ENCODE results near the gene DNAAF3.
A peak's percentile ranks its signal among the peaks of the same experiment; 100 is the strongest.
"Not testable (repeated sequence)": the region's sequence is repeated elsewhere in the genome, so short reads cannot be mapped to it uniquely, and the experiment has no call there.

DNAAF3 gene

DNA sequence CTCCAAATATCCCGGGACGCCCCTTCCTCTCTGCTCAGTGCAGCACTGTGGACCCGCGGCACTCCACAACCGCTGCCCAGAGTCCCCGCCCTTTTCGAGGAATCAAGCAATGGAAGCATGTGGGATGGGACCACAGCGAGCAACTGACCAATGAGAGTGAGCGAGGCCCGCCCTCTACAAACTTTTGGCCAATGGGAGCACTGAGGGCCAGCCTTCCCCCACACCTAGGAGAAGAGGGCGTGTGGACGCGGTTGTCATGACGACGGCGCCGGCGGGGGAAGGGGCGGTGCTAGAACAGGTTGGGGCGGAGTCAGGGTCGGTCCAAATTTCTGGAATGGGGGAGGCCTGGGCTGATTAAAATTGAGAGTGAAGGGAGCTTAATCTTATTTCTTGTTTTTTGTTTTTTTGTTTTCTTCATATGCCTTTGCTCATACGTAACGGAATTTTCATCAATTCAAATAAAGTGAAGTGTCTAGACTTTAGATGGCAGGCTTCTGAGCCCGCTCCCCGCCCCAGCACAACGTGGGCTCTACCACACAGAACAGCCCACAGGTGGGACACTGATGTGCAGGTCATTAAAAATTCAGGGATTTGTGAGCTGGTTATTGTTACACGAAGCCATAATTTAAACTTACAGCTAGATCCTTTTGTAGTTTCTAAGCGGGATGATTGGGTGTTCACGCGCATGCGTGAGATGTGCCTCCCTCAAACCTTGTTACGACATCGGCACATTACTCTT is at the start of gene DNAAF3:
Gene DNAAF3 (minus strand): TSS at position 84 of the 739 bp plus-strand sequence. CDS start 200 bp downstream, outside the sequence.
- peak; percentile 52 for DNase-seq

DNA sequence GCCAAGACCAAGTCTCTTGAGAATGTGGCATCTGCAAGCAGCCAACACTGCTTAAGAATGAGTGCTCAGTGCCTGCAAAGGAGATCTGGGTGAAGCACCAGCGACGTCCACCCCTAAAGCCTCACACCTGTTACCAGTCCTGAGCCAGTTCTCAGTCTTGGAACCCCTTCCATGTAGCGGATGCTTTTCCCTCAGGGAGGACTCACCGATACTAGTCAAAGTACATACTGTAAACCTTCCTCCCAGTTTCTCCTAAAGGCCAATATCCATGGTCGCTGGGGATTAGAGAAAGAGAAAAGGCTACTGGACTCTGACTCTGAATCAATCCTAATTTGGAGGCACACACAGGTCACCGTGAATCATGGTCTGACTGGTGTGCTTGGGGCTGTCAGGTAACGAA is 47.1 kb upstream of the DNAAF3 start:
- no peak for DNase-seq

DNA sequence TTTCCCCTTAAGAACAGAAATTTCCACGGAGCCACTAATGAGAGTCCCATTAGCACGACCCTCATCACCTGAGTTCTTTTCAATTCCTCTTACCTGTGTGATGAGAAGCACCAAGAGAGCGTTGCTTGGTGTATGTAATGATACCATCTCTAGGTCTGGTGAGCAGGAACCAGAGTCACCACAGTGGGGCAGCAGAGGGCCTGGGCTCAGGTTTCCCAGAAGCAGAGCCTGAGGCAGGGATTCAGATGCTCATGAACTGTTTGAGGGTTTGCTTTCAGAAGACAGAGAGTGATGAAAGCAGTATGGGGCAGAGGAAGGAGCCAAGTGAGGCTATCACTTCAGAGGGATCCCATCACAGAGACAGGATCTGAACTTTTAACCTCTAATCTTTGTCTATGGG is 46.0 kb upstream of the DNAAF3 start:
- peak; percentile 52 for DNase-seq

DNA sequence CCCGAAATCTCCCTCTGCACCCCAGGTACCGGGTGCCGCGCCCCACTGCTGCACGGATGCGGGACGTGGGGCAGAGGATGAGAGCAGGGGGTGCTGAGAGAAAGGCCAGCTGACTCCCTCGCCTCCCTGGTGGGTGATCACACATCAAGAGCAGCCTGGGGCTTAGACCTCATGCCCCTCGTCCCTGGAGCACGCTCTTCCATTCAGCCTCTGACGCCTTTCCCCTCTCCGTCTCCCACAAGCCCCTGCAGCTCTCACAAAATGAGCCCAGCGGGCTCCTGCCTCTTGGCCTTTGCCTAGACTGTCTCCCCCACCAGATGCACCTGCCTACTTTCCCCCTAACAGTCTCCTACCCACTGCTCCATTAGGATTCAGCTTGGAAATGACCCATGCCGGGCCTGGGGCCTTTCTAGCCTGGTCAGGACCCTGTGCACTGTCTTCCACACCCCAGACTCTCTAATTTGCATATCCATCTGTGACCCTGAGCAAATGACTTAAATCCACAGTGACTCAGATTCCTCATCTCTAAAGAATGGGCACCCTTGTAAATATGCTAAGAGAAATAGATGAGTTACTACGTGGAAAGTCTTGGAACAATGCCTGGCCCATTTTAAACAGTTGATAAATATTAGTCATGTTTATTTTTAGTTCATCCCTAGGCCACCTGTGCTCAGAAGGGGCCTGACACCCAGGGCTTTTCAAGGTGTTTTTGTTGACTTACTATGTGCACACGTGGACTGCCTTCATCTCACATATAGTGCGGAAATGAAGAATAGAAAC is 43.5 kb upstream of the DNAAF3 start:
- no peak for DNase-seq

DNA sequence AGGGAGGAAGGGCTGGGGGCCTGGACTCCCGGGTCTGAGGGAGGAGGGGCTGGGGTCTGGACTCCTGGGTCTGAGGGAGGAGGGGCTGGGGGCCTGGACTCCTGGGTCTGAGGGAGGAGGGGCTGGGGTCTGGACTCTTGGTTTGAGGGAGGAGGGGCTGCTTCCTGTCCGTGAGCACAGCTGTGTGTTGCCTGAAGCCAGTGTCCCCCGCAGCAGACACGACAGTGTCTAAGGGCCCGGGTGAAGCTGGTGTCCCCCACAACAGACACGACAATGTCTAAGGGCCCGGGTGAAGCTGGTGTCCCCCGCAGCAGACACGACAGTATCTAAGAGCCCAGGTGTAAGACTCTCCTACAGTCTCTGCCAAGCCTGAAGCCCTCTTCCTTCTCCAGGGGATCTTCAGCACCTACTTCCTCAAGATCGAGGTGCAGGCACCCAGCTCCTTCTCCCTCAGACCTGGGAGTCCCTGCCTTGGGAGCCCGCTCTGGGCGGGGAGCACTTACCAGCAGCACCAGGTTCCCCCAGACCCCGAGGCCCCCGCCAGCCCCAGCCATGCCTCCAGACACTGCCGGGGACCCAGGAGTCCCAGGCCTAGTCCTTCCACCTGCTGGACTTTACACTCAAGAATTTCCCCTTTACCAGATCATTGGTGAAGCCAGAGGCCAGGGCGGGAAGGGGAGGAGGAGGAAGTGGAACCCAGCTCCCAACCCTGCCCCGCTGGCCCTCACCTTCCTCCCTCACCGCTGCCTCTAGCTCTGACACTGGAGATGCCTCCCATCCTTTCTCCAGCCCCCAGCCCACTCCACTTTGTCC is 42.7 kb upstream of the DNAAF3 start, which contains the start of gene PTPRH:
Gene PTPRH (minus strand): TSS at position 622 of the 813 bp plus-strand sequence. CDS start 68 bp downstream, at position 554.
- DNase-seq = no peak

DNA sequence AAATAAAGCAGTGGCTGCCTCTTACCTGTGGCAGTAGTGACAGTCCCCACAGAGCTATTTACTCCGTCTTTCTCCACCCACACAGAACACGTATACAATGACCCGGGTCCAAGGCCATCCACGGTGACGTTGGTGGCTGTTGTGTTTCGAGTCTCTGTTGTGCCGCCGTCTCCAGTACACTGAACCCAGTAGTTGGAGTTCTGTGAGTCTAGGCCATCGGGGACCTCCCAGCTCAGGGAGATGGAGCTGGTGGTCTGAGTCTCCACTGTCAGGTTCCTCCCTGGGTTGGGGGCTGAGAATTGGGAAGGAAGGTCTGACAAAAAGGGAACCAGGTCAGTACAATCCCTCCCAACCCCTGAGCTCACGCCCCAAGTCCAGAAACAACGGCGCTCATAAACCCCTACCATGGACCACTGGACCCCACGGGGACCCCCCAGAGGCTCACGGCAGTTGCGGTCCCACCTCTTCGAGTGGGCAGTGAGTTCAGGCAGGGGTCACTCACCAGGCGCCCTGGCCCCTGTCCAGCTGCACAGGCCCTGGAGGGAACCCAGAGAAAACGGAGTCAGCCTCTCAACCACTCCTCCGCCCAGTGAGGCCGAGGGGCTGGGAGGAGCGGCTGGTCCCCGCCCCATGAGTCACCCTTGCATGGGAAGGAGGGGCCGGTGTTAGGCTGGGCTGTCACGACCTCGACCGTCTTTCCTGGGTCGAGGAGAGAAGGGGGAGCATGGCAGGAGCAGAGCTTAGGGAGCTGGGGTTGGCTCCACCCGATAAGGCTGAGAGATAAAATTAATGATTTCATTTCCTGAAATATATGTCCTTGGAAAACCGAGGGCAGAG is 40.5 kb upstream of the DNAAF3 start:
- peak; percentile 53 for DNase-seq

DNA sequence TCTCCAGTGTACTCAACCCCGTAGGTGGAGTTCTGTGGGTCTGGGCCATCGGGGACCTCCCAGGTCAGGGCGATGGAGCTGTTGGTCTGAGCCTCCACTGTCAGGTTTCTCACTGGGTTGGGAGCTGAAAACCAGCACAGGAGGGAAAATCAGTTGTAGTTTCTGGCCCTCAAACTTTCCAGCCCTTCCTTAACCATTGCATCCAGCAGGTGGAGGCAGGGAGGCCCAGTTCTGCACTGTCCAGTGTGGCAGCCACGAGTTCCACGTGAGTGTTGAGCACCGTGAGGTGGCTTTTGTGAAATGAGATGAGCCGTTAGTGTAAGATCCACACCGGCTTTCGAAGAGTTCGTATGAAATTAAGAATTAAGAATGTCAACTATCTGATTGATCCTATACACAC is 35.8 kb upstream of the DNAAF3 start:
- not testable (repeated sequence) for DNase-seq

DNA sequence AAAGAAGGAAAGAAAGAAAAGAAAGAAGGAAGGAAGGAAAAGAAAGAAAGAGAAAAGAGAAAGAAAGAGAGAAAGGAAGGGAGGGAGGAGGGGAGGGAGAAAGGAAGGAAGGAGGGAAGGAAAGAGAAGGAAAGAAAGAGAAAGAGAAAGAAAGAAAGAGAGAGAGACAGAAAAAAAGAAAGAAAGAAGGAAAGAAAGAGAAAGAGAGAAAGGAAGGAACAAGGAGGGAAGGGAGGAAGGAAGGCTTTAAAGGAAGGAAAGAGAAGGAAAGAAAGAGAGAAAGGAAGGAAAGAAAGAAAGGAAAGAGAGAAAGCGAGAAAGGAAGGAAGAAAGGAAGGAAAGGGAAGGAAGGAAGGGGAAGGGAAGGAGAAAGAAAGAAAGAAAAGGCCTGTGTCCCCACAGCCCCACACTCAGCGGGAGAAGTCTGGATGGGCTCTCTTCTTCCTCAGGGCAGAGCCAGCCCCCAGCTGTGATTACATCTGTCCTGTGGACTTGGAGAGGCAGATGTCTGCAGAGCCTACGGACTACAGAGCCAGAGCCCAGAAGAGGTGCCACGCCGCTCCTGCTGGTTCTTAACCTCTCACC is 33.3 kb upstream of the DNAAF3 start:
- DNase-seq = no peak

DNA sequence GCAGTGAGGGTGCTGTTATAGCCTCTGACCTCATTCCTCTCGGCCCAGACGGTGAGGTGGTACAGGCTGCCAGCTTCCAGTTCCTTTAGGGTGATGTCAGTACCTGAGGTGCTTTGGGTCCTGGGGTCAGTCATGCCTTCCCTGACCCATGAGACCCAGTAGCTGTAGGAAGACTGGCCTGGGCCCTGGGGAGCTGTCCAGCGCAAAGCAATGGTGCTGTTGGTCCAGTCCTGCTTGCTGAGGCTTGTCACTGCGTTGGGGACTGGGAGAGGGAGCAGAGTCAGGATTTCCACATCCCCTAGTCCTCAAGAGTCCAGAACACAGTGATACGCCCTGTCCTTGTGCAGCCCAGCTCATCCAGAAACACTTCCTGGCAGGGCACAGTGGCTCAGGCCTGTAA is 32.2 kb upstream of the DNAAF3 start:
- no peak for DNase-seq

DNA sequence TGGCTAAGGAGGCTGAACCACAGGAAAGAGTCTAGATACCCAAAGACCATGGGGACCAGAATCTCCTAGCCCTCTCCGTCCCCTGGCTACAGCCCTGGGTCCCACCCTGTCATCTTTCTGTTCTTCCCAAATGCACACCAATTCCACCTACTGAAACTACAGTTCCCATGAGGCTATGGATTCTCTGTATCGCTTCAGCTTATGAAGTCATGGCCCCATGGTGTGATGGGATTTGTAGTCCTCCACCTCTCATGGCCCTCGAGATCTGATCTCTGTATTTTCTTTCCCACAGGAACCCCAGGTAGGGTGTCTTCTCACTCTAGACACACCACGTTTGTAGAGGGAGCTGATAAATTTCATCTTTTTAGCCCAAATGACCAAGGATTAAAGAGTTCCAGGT is 31.1 kb upstream of the DNAAF3 start:
- DNase-seq = no peak

DNA sequence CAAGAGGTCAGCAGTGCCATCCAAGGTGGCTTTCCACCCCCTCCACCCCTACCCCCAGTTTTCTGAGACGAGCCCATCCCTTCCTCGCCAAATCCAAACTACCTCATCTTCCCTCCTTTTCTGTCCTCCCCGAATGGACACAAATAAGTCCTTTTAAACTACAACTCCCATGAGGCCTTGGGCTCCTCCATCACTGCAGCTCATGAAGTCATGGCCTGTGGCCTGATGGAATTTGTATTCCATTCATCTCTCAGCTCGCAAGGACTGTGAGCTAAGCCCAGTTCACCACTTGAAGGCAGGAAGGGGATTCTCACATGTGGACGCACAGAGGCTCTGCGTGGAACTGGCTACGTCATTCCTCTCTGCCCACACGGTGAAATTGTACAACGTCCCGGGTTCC is 30.4 kb upstream of the DNAAF3 start:
- DNase-seq = no peak

DNA sequence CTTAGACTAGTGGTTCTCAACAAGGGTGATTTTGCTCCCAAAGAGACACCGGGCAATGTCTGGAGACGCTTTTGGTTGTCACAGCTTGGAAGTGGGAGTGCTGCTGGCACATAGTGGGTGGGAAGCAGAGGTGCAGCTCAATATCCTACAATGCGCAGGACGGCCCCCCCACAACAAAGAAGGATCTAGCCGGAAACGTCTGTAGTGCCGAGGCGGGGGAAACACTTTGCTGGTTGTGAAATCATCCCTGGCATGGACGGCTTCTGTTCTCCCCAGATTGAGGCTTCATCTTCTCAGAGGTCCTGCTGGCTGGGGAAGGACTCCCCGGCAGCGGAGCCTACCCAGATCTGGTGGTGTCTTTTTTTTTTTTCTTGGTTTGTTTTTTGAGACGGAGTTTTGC is 27.1 kb upstream of the DNAAF3 start:
- DNase-seq = no peak

DNA sequence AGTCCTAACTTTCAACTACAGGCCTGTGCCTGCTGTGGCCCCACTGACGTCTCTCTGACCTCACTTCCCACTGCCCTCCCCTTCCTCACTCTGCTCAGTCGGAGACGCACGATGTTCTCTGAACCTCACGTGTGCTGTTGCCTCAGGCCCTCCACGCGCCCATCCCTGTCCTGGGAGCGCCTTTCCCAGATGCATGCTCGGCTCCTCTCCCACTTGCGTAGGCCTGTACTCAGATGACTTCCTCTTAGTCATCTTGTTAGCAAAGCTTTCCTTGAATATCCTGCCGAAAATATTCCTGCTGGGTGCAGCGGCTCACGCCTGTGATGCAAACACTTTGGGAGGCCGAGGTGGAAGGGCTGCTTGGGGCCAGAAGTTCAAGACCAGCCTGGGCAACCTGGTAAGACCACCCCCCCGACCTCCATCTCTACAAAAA is 23.0 kb upstream of the DNAAF3 start:
- DNase-seq = no peak

DNA sequence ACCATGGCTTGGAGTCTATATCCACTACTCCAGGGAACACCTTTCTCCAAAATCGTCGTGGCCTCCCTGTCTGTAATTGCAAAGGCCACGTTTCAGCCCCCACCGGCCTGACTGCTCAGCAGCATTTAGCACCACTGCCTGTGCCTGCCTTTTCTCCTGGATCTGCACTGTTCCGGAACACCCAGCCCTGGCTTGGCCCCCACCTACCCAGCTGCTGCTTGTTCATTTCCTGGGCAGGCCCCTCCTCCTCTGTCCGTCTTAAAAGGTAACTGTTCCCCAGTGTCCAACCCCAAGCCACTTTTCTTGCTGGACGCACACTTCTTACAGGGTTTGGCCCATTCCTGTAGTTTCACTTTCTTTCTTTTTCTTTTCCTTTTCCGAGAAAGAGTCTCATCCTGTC is 22.2 kb upstream of the DNAAF3 start:
- no peak for DNase-seq

DNA sequence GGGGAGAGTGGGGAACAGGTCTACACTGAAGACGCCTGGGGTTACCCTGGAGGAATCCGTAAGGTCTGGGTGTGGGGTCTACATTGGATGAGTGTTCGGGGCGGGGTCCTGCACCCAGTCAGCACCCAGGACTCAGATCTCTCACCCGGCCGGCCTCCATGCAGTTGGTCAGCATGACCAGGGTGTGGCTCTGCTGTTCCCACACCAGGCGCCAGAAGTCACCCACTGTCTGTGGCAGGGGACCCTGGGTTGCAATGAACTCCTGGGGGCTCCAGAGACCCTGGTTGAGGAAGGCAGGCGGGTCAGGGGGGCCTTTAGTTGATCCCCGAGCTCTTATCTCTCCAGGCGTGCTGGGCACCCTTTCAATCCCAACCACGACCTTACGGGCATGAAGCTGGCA is 19.7 kb upstream of the DNAAF3 start:
- DNase-seq = no peak

DNA sequence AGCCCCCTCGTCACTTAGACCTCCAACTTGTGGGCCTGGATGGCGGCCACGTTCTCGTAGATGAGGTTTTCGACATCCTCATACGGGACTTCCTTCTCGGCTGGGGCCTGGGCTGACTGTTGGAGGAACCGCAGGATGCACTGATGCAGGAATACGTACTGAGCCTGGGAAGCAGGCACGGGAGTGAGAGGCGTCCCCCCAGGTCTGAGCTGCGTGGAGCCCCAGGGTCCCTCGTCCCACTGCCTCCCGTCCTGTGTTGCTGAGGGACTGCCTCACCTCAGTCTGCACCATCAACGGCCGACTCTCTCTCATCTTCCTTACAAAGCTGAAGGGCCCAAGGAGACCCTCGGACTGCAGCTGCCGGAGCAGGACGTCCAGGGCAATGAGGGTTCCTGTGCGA is 15.3 kb upstream of the DNAAF3 start:
- DNase-seq = no peak

DNA sequence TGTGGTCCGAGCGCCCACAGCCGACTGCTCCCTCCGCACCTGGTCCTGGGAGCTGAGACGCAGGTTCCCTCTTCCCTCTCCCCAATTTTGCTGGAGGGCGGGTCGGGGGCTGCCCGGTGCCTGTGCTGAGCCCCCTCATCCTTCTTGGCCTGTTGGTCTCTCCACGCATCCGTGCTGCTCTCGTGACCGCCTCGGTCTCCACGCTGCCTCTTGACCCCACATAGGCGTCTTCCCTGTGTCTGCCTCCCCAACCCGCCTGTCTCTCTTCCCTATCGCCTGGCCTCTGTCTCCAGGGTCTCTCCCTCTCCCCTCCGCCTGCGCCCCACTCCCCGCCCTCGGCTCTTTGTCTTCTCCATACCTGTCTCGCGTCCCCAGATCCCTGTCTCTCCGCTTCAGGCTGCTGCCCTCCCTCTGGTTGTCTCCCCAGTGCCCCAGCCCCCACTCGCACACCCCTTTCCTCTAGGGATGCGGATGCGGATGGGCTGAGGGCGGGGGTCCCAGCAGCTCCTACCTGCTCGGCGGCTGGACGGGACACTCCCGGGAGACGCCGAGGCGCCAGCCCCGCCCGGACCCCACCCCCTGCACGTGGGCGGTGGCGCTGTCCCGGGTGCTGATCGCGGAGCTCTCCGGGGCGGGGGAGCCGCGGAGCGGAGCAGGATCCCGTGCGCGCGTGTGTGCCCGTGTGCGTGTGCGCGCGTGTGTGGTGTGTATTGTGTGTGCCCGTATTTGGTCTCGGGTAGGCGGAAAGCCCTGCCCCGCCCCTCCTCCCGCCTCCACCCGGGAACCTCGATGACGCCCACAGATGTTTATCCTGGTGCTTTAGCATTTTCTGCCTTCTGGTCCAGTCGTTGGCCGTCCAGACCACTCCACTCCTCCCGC is 13.4 kb upstream of the DNAAF3 start, which contains the start of gene SYT5:
Gene SYT5 (minus strand): TSS at position 684 of the 879 bp plus-strand sequence. CDS start 1,248 bp downstream, outside the sequence.
- DNase-seq = peak; percentile 72

DNA sequence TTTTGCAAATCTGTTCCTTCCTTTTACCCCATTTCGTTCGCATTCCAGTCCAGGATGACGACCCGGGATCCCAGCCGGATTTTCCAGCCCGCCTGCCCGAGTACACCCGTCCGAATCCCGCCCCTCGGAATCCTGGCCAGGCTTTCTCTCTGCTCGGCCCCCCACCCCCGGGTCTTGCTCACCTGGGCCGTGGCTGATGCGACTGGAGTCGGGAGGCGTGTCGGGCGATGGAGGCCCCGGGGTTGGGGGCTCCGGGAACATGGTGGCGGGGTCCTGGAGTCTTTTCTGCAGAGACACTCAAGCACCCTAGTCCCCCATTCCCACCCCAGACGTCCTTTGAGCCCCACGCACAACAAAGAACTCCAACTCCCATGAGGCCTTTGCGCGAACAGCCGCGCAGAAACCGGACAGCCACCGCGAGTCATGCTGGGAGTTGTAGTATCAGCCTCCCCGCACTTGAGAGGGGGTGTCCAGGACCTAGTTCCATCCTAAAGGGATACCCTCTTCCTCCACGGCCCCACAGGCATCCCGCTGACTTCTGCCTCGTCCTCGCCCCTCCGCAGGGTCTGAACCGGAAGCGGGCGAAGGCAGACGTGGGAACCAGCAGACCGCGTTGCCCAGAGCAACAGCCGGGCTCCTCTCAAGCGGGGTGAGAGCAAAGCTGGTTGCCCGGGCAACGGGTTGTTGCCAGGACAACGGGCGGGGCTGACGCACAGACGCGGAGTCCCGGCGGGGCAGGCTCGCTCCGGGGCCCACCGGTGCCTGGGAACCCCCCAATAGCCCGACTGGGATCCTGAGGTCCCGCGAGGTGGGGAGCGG is 12.6 kb upstream of the DNAAF3 start:
- peak; percentile 91 for DNase-seq

DNA sequence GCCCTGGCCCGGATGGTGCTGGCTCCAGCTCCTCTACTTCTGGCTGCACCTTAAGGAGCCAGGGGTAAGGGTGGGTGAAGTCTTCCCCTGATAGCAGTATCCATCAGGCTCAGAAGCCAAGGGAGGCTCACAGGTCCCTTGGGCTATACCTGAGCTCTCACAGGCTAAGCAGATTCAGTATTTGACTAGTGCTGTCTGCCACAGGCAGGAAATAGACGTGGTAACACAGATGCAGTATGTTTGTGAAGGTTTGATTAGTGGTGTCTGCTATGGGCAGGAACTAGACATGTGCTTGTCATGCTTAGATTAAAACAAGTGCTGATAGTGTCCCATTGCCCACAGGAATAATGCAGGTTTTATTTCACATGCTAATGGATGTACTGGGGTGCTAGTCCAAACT is 9.7 kb upstream of the DNAAF3 start:
- DNase-seq = no peak
